ENCODE data around the gene CXCR2.

The CXCR2 gene

GRCh38 chr2:218172845-218173244 lies 47.0 kb downstream of the CXCR2 start:
- peaks cover 4% of the 10 kb centered on the region for H3K27me3 ChIP-seq (ENCODE audit: insufficient read depth, low read length)
- H3K36me3 ChIP-seq (ENCODE audit: insufficient read depth, low read length), result no peaks in the 10 kb centered on the region
- H3K4me1 ChIP-seq (ENCODE audit: insufficient read depth, low read length), result no peaks in the 10 kb centered on the region
- no peaks in the 10 kb centered on the region for H3K9me3 ChIP-seq (ENCODE audit: low read length)
- no peak overlapping the region for H3K4me3 ChIP-seq (ENCODE audit: low read length)
- H2AFZ ChIP-seq (ENCODE audit: low read depth, low read length), result no peak overlapping the region

GRCh38 chr2:218179782-218180181 lies 54.0 kb downstream of the CXCR2 start:
- Histone ChIP-seq H3K27me3 (ENCODE audit: insufficient read depth, low read length) (peaks cover 3% of the 10 kb centered on the region), H2AFZ (ENCODE audit: low read depth, low read length) (no peak overlapping the region), H3K9me3 (ENCODE audit: low read length) (no peaks in the 10 kb centered on the region), H3K4me1 (ENCODE audit: insufficient read depth, low read length) (no peaks in the 10 kb centered on the region), H3K4me3 (ENCODE audit: low read length) (no peak overlapping the region), H3K36me3 (ENCODE audit: insufficient read depth, low read length) (no peaks in the 10 kb centered on the region)

GRCh38 chr2:218180467-218181114 lies 54.8 kb downstream of the CXCR2 start:
- no peaks in the 10 kb centered on the region for H3K36me3 ChIP-seq (ENCODE audit: insufficient read depth, low read length)
- H2AFZ ChIP-seq (ENCODE audit: low read depth, low read length), result no peak overlapping the region
- H3K4me1 ChIP-seq (ENCODE audit: insufficient read depth, low read length), result no peaks in the 10 kb centered on the region
- no peak overlapping the region for H3K4me3 ChIP-seq (ENCODE audit: low read length)
- peaks cover 3% of the 10 kb centered on the region for H3K27me3 ChIP-seq (ENCODE audit: insufficient read depth, low read length)
- no peaks in the 10 kb centered on the region for H3K9me3 ChIP-seq (ENCODE audit: low read length)

- Histone ChIP-seq H3K9me3 (ENCODE audit: low read length) (no peaks in the 10 kb centered on the region), H3K36me3 (ENCODE audit: insufficient read depth, low read length) (no peaks in the 10 kb centered on the region), H3K27me3 (ENCODE audit: insufficient read depth, low read length) (peaks cover 3% of the 10 kb centered on the region), H3K4me1 (ENCODE audit: insufficient read depth, low read length) (no peaks in the 10 kb centered on the region), H2AFZ (ENCODE audit: low read depth, low read length) (no peak overlapping the region), H3K4me3 (ENCODE audit: low read length) (no peak overlapping the region)
These were observed 58.5 kb downstream of the CXCR2 start for GRCh38 chr2:218184331-218184730.

- no peaks in the 10 kb centered on the region for H3K9me3 ChIP-seq (ENCODE audit: low read length)
- no peaks in the 10 kb centered on the region for H3K4me1 ChIP-seq (ENCODE audit: insufficient read depth, low read length)
- no peak overlapping the region for H3K4me3 ChIP-seq (ENCODE audit: low read length)
- H3K27me3 ChIP-seq (ENCODE audit: insufficient read depth, low read length), result peaks cover 2% of the 10 kb centered on the region
- no peak overlapping the region for H2AFZ ChIP-seq (ENCODE audit: low read depth, low read length)
- no peaks in the 10 kb centered on the region for H3K36me3 ChIP-seq (ENCODE audit: insufficient read depth, low read length)
These were observed 60.5 kb downstream of the CXCR2 start for GRCh38 chr2:218186355-218186766.
